HepG2 (cell line): Measurements from ENCODE around the gene TMEM267. TPM values are rescaled to one million over a fixed set of nuclear protein-coding genes. Genes with fewer than 3 reads are reported as not detected.

Experiments used
- ATF7 ChIP-seq, 2 experiments: fragments of 450-650 bp in 1 of 2; sonication (generic) in 1 of 2; formaldehyde crosslinking in 1 of 2; IDR thresholded peaks; 2 replicates each; pipeline versions ENCODE4 v1.4.0 to v1.6.1; 2016 to 2020; ENCODE audit warnings: antibody characterized with exemption in 1 of 2, mild to moderate bottlenecking in 1 of 2, missing genetic modification reagents in 1 of 2
- CEBPB ChIP-seq: IDR thresholded peaks from 2 replicates; pipeline ENCODE4 v1.6.1; 2011; ENCODE audit warnings: low read depth, low read length, improper control_type of control experiment, borderline replicate concordance
- GPN1 ChIP-seq: sonication (generic); formaldehyde crosslinking; IDR thresholded peaks from 2 replicates; pipeline ENCODE4 v1.5.1; 2020; ENCODE audit warnings: missing genetic modification reagents, borderline replicate concordance
- KLF12 ChIP-seq: sonication (generic); formaldehyde crosslinking; IDR thresholded peaks from 2 replicates; pipeline ENCODE4 v1.4.0; 2020; ENCODE audit warnings: missing genetic modification reagents, borderline replicate concordance
- MAF1 ChIP-seq: sonication (generic); formaldehyde crosslinking; IDR thresholded peaks from 2 replicates; pipeline ENCODE4 v1.5.0; 2020; ENCODE audit warnings: missing genetic modification reagents, borderline replicate concordance
- PLRG1 ChIP-seq: fragments of 450-650 bp; conservative IDR thresholded peaks from 2 replicates; pipeline ENCODE4 v1.6.1; 2016
- SMYD3 ChIP-seq: sonication (generic); formaldehyde crosslinking; IDR thresholded peaks from 2 replicates; pipeline ENCODE4 v1.8.1; 2023; ENCODE audit warnings: mild to moderate bottlenecking, missing genetic modification reagents
- ZFP36 ChIP-seq: fragments of 150-350 bp; IDR thresholded peaks from 2 replicates; pipeline ENCODE4 v1.6.1; 2018; ENCODE audit warnings: borderline replicate concordance, low read length, low read depth; ENCODE audit not compliant: partially characterized antibody
- ZSCAN31 ChIP-seq: sonication (generic); formaldehyde crosslinking; IDR thresholded peaks from 2 replicates; pipeline ENCODE4 v1.5.0; 2020; ENCODE audit warnings: low read depth, mild to moderate bottlenecking, missing genetic modification reagents
- polyA plus RNA-seq, 8 experiments: library from polyadenylated mRNA; depleted of rRNA in 3 of 8; stranded (reverse) in 7 of 8; unstranded in 1 of 8; fragments of >200 nt; fragmentation: Illumina TruSeq in 4 of 8; extraction: Trizol in 4 of 8; gene quantifications; 2 replicates each; pipeline versions ENCODE4 v1.2.1 to v1.2.3, GENCODE V29; 2011 to 2016; ENCODE audit warnings: low read depth in 4 of 8, missing spikeins in 1 of 8, mixed read lengths in 1 of 8; ENCODE audit not compliant: insufficient read depth in 1 of 8
- total RNA-seq, 5 experiments: library from RNA; depleted of rRNA; stranded (reverse); fragments of >200 nt; fragmentation: Illumina TruSeq; extraction: Trizol; gene quantifications; 2 replicates each; pipeline ENCODE4 v1.2.3, GENCODE V29; 2016; ENCODE audit warnings: low read depth in 1 of 5
- TF ChIP-seq, protein P1 (sequence below): sonication (generic); formaldehyde crosslinking; IDR thresholded peaks from 2 replicates; pipeline ENCODE4 v1.5.0; 2020; ENCODE audit warnings: mild to moderate bottlenecking, missing genetic modification reagents, borderline replicate concordance
- TF ChIP-seq, protein P2 (sequence below): sonication (generic); formaldehyde crosslinking; IDR thresholded peaks from 2 replicates; pipeline ENCODE4 v1.5.1; 2020; ENCODE audit warnings: missing genetic modification reagents, mild to moderate bottlenecking, borderline replicate concordance
- TF ChIP-seq, protein P3 (sequence below): sonication (generic); formaldehyde crosslinking; IDR thresholded peaks from 2 replicates; pipeline ENCODE4 v1.4.0; 2020; ENCODE audit warnings: mild to moderate bottlenecking, missing genetic modification reagents

TMEM267 gene
- total and polyA plus RNA-seq, 2 of the 13 experiments (the other 11 are each of a cell fraction or from before 2014, with no cell fraction given), result 8.9 to 12.6 TPM

DNA sequence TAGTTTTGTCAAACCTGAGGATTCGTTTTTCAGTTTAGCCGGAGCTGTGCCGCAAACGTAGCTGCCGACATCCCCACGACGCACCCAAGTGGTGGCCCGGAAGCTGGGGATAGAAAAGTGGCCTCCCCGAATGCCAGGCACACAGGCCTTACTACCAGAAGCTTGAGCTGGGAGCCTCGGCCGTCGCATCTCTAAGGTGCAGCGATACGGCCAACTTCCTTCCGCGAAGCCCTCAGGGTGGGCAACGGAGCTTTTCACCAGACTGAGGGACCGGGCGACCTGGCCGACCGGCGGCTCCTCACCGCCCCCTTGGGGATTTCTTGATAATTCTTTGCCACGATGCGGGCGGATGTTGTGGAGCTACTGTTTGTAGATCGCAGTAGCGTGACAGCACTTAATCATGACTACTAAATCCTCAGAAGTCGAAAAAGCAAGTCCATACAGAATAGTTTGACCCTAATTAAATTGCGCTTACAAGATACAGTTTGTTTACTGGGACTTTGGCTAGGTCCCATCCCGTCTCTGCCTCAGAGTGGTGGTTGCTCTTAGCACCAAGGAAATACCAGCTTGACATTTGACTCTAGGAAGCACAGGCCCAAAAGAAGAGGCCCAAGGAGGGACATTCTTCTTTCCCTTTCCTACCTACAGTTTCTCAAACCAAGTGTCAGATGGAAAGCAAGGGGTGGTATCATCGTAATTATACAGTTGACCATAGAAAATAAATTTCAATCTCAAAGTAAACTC lies 613 bp upstream of the TMEM267 start (continued):
- TF ChIP-seq, protein P1, sequence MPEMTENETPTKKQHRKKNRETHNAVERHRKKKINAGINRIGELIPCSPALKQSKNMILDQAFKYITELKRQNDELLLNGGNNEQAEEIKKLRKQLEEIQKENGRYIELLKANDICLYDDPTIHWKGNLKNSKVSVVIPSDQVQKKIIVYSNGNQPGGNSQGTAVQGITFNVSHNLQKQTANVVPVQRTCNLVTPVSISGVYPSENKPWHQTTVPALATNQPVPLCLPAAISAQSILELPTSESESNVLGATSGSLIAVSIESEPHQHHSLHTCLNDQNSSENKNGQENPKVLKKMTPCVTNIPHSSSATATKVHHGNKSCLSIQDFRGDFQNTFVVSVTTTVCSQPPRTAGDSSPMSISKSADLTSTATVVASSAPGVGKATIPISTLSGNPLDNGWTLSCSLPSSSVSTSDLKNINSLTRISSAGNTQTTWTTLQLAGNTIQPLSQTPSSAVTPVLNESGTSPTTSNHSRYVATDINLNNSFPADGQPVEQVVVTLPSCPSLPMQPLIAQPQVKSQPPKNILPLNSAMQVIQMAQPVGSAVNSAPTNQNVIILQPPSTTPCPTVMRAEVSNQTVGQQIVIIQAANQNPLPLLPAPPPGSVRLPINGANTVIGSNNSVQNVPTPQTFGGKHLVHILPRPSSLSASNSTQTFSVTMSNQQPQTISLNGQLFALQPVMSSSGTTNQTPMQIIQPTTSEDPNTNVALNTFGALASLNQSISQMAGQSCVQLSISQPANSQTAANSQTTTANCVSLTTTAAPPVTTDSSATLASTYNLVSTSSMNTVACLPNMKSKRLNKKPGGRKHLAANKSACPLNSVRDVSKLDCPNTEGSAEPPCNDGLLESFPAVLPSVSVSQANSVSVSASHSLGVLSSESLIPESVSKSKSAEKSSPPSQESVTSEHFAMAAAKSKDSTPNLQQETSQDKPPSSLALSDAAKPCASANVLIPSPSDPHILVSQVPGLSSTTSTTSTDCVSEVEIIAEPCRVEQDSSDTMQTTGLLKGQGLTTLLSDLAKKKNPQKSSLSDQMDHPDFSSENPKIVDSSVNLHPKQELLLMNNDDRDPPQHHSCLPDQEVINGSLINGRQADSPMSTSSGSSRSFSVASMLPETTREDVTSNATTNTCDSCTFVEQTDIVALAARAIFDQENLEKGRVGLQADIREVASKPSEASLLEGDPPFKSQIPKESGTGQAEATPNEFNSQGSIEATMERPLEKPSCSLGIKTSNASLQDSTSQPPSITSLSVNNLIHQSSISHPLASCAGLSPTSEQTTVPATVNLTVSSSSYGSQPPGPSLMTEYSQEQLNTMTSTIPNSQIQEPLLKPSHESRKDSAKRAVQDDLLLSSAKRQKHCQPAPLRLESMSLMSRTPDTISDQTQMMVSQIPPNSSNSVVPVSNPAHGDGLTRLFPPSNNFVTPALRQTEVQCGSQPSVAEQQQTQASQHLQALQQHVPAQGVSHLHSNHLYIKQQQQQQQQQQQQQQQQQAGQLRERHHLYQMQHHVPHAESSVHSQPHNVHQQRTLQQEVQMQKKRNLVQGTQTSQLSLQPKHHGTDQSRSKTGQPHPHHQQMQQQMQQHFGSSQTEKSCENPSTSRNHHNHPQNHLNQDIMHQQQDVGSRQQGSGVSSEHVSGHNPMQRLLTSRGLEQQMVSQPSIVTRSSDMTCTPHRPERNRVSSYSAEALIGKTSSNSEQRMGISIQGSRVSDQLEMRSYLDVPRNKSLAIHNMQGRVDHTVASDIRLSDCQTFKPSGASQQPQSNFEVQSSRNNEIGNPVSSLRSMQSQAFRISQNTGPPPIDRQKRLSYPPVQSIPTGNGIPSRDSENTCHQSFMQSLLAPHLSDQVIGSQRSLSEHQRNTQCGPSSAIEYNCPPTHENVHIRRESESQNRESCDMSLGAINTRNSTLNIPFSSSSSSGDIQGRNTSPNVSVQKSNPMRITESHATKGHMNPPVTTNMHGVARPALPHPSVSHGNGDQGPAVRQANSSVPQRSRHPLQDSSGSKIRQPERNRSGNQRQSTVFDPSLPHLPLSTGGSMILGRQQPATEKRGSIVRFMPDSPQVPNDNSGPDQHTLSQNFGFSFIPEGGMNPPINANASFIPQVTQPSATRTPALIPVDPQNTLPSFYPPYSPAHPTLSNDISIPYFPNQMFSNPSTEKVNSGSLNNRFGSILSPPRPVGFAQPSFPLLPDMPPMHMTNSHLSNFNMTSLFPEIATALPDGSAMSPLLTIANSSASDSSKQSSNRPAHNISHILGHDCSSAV (CRISPR knock-in tag), result no peak
- TF ChIP-seq CEBPB (no peak), MAF1 (CRISPR knock-in tag) (no peak), SMYD3 (CRISPR knock-in tag) (0 out of 2 replicates have a peak, but pooled peaks have one; percentile 28), ATF7 (IDR thresholded peaks at IDR 0.05) (no peak), ATF7 (CRISPR knock-in tag; IDR thresholded peaks at IDR 0.05) (no peak), GPN1 (no peak), KLF12 (CRISPR knock-in tag) (no peak), ZSCAN31 (CRISPR knock-in tag) (no peak), ZFP36 (no peak), PLRG1 (no peak)
- TF ChIP-seq, protein P2, sequence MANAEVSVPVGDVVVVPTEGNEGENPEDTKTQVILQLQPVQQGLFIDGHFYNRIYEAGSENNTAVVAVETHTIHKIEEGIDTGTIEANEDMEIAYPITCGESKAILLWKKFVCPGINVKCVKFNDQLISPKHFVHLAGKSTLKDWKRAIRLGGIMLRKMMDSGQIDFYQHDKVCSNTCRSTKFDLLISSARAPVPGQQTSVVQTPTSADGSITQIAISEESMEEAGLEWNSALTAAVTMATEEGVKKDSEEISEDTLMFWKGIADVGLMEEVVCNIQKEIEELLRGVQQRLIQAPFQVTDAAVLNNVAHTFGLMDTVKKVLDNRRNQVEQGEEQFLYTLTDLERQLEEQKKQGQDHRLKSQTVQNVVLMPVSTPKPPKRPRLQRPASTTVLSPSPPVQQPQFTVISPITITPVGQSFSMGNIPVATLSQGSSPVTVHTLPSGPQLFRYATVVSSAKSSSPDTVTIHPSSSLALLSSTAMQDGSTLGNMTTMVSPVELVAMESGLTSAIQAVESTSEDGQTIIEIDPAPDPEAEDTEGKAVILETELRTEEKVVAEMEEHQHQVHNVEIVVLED (CRISPR knock-in tag), result peak; percentile 69; the same call in 1 of the 2 replicates
- TF ChIP-seq, protein P3, sequence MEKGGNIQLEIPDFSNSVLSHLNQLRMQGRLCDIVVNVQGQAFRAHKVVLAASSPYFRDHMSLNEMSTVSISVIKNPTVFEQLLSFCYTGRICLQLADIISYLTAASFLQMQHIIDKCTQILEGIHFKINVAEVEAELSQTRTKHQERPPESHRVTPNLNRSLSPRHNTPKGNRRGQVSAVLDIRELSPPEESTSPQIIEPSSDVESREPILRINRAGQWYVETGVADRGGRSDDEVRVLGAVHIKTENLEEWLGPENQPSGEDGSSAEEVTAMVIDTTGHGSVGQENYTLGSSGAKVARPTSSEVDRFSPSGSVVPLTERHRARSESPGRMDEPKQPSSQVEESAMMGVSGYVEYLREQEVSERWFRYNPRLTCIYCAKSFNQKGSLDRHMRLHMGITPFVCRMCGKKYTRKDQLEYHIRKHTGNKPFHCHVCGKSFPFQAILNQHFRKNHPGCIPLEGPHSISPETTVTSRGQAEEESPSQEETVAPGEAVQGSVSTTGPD (CRISPR knock-in tag), result no peak
